Stimulated activated CD8-positive, alpha-beta memory T cell treated with anti-CD3 and anti-CD28 coated beads, Interleukin-4, amount 100 ng/mL, for 4 hours (primary cell): ENCODE data around the gene LARGE1.
"Not testable (repeated sequence)": the region's sequence is repeated elsewhere in the genome, so short reads cannot be mapped to it uniquely, and the experiment has no call there.

Source experiments
- DNase-seq, 2 donors: peaks; one replicate each; pipeline ENCODE4 v3.0.0-alpha.2; 2020; ENCODE audit warnings: low read depth in 2 of 2, low spot score in 1 of 2

Gene LARGE1

DNA sequence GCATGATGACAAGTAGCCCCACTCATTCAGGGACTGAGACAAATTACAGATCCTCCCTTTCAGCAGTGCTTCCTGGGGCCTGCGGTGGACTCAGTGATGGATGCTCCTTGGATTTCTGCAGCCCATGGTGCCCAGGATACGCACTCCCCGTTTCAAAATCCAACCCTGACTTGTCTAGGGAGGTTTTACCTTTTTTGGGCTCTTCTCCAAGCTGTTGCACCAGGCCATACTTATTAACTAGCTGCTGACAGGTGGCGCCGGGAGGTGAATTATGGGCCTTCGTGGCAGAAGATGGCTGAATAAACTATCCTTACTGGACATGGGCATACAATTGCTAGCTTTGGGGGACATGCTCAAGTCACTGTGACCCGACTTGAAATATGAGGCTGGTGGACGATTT is 537.8 kb downstream of the LARGE1 start:
- DNase-seq: no peak

GRCh38 chr22:33381531-33382406 is 538.5 kb downstream of the LARGE1 start:
- no peak for DNase-seq

DNA sequence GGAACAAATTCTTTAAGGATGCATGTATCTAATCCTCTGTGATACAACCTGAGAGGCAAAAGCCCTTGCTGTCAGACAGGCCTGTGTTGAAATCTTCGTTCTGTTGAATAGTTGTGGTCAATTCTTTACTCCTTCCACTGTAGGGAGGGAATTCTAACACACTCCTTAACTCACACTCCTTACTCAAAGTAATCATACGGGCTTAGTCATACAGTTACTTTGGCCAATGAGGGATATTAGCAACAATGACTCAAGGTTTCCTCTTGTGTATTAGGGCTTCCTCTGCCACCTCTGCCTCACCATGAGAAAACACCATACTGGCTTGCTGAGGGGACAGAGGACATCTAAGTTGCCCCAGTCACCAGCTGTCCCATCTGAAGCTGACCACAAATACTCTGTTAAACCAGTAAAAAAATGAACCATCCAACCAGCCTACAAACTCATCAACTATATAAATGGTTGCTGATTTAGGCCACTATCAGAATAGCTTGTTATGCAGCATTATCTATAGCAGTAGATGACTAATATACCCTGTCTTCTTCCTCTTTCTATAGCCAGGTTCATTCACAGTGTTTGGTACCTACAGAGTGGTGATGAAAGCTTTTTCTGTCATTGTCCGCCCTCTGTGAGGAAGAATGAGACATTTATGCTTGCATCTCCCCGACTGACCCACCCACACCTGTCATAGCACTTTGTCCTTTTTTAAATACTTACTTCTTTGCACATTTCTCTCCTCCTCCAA is 539.3 kb downstream of the LARGE1 start:
- DNase-seq: no peak

- no peak for DNase-seq
These were observed 540.4 kb downstream of the LARGE1 start for GRCh38 chr22:33379836-33380235.

- DNase-seq: no peak
These were observed 547.4 kb downstream of the LARGE1 start for GRCh38 chr22:33372875-33373274.

DNA sequence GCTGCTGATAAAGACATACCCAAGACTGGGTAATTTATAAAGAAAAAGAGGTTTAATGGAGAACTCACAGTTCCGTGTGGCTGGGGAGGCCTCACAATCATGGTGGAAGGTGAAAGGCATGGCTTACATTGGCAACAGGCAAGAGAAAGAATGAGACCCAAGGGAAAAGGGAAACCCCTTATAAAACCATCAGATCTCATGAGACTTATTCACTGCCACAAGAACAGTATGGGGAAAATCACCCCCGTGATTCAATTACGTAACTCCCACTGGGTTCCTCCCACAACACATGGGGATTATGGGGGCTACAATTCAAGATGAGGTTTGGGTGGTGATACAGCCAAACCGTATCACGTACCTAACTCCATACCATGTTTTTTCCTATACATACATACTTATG is 557.0 kb downstream of the LARGE1 start:
- DNase-seq: not testable (repeated sequence)

GRCh38 chr22:33362702-33363101 is 557.6 kb downstream of the LARGE1 start:
- DNase-seq: no peak

- DNase-seq: no peak
These were observed 558.7 kb downstream of the LARGE1 start for GRCh38 chr22:33361581-33361980.

DNA sequence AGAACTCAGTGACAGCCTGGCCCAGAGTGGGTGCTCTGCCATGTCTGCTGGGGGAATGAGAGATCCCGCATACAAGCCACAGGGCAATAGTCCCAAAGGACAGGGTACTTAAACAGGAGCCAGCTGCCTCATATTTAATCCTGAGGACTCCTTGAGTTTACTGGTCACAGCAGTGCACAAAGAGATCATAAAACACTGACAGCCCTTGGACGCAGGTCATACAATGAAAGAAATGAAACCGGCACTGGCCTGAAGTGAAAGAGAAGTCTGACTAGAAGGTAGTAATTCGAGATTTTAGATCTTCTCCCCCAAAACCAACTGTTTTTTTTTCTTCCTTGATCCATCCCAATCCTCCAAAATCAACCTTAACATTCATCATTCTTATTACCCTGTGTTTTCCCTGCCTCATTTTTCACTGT is 562.3 kb downstream of the LARGE1 start:
- DNase-seq: no peak

DNA sequence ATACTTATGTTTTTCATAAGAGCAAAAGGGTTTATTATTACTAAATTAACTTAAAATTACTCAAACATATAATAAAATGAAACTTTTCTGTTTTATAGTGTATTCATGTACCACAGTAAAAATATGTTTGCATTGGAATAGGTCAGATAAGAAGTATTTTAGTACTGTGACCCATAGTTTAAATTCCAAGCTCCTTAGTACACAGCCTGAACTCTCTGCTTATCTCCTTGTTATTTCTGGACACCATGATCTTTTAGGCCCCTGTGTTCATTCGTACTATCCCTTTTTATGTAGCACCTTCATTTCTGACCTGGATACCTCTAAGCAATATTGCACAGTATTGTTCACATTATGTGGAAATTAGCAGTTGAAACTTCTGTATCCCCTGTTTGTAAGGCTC is 565.3 kb downstream of the LARGE1 start:
- DNase-seq: no peak

DNA sequence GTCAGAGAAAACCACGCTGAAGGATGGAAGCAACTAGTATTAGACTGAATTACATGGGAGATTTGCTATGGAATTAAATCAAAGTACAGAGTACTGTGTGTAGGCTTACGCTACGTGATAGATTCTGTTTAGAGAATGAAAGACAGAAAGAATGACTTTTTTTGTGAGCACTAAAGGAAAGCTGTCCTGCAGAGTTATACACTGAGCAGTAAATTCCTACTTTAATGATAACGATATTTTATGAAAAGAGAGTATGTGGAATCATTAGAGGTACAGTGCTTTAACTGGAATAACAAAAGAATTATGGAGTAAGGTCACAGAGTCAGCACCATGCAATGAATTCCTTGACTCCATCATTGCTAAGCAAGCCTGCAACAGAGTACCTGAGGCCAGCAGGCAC is 566.8 kb downstream of the LARGE1 start:
- no peak for DNase-seq

GRCh38 chr22:33352768-33353167 is 567.5 kb downstream of the LARGE1 start:
- no peak for DNase-seq

DNA sequence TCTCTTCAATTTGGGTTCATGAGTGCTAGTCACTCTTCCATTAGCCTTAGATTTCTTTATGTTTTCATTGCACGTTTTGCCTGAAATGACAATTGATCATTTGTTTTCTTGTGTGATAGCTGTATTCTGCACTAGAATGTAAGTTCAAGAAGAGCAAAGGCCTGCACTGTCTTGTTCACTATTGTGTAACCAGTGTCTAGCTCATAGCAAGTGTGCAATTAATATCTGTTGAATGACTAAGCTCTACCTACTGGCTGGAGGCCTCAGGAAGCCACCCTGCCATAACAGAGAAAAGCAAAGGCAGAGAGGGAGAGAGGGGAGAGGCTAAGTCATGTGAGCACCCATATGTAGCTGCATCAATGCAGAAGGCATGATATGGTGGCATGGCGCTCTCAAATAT is 569.3 kb downstream of the LARGE1 start:
- DNase-seq: no peak

DNA sequence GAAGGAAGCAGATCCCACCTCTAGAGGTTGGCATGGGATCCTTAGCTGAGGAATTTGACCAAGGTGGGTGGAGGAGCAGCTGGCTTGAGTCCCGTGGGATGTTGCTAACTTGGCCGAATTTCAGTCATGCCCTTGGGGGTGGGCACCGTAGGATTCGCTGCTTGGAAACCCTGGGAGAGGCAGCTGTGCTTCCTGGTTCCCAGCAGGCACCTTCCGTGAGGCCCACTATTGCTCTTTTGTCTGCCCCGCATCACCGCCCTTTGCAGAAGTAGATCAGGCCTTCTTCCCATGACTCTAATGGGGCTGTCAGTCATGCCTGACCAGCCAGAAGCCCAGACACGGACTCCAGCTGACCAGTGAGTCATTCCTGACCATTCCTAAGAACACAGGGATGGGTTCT is 569.8 kb downstream of the LARGE1 start:
- no peak for DNase-seq

GRCh38 chr22:33347002-33347401 is 573.3 kb downstream of the LARGE1 start:
- DNase-seq: no peak

- DNase-seq: no peak
These were observed 578.7 kb downstream of the LARGE1 start for GRCh38 chr22:33341611-33342010.

GRCh38 chr22:33337524-33337923 is 582.8 kb downstream of the LARGE1 start:
- no peak for DNase-seq

- DNase-seq: no peak
These were observed 584.5 kb downstream of the LARGE1 start for GRCh38 chr22:33335611-33336279.

DNA sequence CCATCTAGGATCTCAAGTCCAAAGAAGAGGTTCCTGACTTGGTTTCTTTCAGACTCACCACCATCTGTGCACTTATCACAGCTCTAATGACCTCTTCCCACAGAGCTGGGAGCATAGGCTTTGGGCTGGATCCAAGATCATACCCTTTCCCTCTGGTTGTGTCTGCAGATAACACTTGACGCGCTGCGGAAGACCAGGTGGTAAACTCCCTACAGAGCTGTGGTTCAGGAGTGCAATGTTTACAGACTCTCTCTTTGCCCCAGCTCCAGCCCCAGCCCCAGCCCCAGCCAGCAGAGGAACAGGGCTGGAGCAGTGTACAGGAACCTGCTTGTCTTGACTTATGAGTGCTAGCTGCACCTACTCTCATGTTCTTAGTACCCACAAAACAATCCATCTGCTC is 587.7 kb downstream of the LARGE1 start:
- DNase-seq: no peak

DNA sequence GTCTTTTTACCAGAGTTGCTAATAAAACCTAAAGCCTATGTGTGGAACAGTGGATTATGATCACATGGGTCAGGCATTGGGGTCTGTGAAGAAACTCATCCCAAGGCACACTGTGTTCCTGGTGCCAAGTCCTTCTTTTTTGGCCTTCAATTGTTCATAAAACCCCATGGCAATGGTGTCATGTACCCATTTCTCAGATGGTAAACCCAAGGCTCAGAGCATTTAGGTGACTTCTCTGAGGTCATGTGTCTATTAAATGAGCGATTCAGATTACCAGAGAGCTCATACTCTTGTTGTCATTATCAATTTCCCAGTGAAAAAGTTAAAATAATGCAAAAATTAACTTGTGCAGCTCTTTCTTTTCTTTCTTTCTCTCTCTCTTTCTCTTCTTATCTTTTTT is 589.3 kb downstream of the LARGE1 start:
- no peak for DNase-seq

GRCh38 chr22:33330534-33330933 is 589.7 kb downstream of the LARGE1 start:
- no peak for DNase-seq

- no peak for DNase-seq
These were observed 590.9 kb downstream of the LARGE1 start for GRCh38 chr22:33329398-33329797.
